Gastroesophageal sphincter (tissue), 3 donors: ENCODE data around the gene ARHGEF3.
"Not testable (repeated sequence)": the region's sequence is repeated elsewhere in the genome, so short reads cannot be mapped to it uniquely, and the experiment has no call there.

ENCODE experiments used
- POLR2A ChIP-seq, 2 donors: fragments of 450-650 bp; IDR thresholded peaks; one replicate each; pipeline ENCODE4 v1.6.1; 2017; ENCODE audit warnings: antibody characterized with exemption in 2 of 2, mild to moderate bottlenecking in 2 of 2, moderate library complexity in 1 of 2
- POLR2AphosphoS5 ChIP-seq: sonication (generic); formaldehyde crosslinking; IDR thresholded peaks from one replicate; pipeline ENCODE4 v1.6.1; 2017; ENCODE audit warnings: antibody characterized with exemption
- TF ChIP-seq, protein P1 (sequence below), 4 experiments: fragments of 200-600 bp in 2 of 4; fragments of 450-650 bp in 2 of 4; sonication (generic) in 1 of 4; IDR thresholded peaks; one replicate each; pipeline ENCODE4 v1.5.1; 2017 to 2019; ENCODE audit warnings: antibody characterized with exemption in 4 of 4, mild to moderate bottlenecking in 2 of 4, moderate library complexity in 2 of 4

DNA sequence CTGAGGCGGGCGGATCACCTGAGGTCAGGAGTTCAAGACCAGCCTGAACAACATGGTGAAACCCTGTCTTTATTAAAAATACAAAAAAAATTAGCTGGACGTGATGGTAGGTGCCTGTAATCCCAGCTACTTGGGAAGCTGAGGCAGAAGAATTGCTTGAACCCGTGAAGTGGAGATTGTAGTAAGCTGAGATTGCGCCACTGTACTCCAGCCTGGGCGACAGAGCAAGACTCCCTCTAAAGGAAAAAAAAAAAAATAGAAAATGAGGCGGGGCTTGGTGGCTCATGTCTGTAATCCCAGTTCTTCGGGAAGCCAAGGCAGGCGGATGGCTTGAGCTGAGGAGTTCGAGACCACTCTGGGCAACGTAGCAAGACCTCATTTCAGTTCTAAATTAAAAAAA is 43.7 kb downstream of the ARHGEF3 start:
- TF ChIP-seq, protein P1, sequence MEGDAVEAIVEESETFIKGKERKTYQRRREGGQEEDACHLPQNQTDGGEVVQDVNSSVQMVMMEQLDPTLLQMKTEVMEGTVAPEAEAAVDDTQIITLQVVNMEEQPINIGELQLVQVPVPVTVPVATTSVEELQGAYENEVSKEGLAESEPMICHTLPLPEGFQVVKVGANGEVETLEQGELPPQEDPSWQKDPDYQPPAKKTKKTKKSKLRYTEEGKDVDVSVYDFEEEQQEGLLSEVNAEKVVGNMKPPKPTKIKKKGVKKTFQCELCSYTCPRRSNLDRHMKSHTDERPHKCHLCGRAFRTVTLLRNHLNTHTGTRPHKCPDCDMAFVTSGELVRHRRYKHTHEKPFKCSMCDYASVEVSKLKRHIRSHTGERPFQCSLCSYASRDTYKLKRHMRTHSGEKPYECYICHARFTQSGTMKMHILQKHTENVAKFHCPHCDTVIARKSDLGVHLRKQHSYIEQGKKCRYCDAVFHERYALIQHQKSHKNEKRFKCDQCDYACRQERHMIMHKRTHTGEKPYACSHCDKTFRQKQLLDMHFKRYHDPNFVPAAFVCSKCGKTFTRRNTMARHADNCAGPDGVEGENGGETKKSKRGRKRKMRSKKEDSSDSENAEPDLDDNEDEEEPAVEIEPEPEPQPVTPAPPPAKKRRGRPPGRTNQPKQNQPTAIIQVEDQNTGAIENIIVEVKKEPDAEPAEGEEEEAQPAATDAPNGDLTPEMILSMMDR (IDR thresholded peaks at IDR 0.05): not testable (repeated sequence)
- TF ChIP-seq POLR2A (IDR thresholded peaks at IDR 0.05); POLR2AphosphoS5: not testable (repeated sequence)
